RWPE1 (cell line): ENCODE results near the gene SLC24A3.

Experiments used
- CTCF ChIA-PET: fragments of 350-600 bp; sonication (Branson Sonifier 250); formaldehyde crosslinking; extraction: SDS; loops from one replicate; lab custom pipeline; 2021; lab: Yijun Ruan, JAX
- POLR2A ChIA-PET: fragments of 400-600 bp; formaldehyde crosslinking; extraction: SDS; loops from one replicate; lab custom pipeline; 2020; ENCODE audit warnings: antibody characterized with exemption; ENCODE audit not compliant: low non-redundant PET; lab: Yijun Ruan, JAX
- DNase-seq: peaks from one replicate; pipeline ENCODE4 v3.0.0; 2012; ENCODE audit warnings: low spot score
- H3K27ac ChIP-seq: fragments of 450-650 bp; 2 replicates; pipeline ENCODE4 v1.5.1; 2017
- CTCF ChIP-seq: fragments of 450-650 bp; conservative IDR thresholded peaks from 2 replicates; pipeline ENCODE4 v1.5.1; 2017; ENCODE audit warnings: low read depth, mild to moderate bottlenecking

SLC24A3 gene

GRCh38 chr20:19361790-19362189, 149.3 kb downstream of the SLC24A3 start:
- POLR2A ChIA-PET, result no interaction called here
- CTCF ChIA-PET, result no interaction called here
- no peak for DNase-seq
- no peak for TF ChIP-seq CTCF
- H3K27ac ChIP-seq, result no peak overlapping the region

DNA sequence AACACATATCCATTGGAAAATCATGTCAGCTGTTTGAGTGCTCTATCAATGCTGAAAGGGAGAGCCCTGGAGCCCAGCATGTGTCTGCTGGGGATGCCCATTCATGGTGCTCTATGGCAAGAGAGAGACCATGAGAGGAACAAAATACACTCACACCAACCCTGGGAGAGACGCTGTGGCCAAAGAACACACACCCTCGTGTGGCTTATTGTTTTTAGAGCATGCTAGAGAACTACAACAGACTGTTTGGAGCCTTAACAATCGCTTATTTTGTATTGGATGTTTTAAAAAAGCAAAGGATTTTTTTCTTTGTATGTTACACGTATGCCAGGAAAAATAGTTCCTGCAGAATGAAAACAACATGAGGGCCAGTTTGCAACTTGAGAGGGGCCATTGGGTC, 151.0 kb downstream of the SLC24A3 start:
- no peak for DNase-seq
- H3K27ac ChIP-seq, result no peak overlapping the region
- no peak for TF ChIP-seq CTCF
- CTCF ChIA-PET, result interaction anchor here (0.6 kb wide), 1 partner anchor 11 kb away, joined by 4 read pairs; no protein-coding TSS in a partner anchor
- POLR2A ChIA-PET, result no interaction called here

GRCh38 chr20:19367591-19367990, 155.1 kb downstream of the SLC24A3 start:
- CTCF ChIA-PET, result no interaction called here
- POLR2A ChIA-PET, result no interaction called here
- TF ChIP-seq CTCF, result no peak
- no peak overlapping the region for H3K27ac ChIP-seq
- DNase-seq, result no peak

GRCh38 chr20:19368351-19368750, 155.9 kb downstream of the SLC24A3 start:
- no peak for TF ChIP-seq CTCF
- no peak for DNase-seq
- no peak overlapping the region for H3K27ac ChIP-seq
- CTCF ChIA-PET, result no interaction called here
- POLR2A ChIA-PET, result no interaction called here

DNA sequence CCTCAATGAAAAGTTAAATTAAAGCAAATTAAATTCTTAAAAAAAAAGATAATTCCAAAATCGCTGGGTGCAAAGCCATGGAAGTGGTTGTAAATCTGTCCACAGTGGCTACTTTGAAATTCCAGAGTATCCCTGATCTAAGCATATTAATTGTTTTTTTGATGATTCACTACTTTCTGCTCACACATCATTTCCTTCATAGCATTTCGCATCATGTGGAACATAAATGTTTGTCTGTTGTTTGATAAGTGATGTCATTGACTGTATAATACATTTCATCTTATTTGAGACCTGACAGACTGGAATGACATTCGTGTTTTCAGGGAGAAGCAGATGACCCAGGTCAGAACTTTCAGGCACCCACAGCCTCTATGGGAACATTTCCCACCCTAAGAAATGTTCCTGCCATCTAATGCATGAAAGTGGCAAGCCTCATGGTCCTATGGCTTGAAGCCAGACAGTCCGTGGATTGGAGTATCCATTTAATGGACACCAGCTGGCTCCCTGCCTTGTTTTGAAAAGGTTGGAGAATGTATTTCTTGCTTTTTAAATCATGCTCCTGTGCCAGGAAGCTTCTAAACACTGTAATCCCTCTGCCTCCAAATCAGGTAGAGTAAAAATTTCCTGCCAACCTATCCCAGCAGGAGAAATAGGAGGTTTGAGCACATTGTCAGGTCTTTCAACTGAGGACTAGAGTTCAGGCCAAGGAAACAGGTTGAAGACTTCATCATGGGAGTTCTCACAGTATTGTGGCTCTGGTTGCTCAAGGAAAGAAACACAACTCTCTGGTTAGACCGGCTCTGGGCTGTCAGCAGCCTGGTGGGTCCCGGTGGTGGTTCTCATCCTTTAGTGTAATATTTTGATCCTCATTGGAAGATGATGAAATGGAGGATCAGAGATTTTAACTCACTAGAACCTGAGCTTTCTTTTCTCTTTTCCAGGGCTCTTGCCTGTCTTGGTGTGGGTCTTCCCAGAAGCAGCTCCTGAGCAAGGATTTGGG, 157.9 kb downstream of the SLC24A3 start:
- CTCF ChIA-PET, result no interaction called here
- no peak overlapping the region for H3K27ac ChIP-seq
- DNase-seq, result no peak
- POLR2A ChIA-PET, result no interaction called here
- TF ChIP-seq CTCF, result no peak

GRCh38 chr20:19371112-19371511, 158.7 kb downstream of the SLC24A3 start:
- CTCF ChIA-PET, result no interaction called here
- DNase-seq, result no peak
- POLR2A ChIA-PET, result no interaction called here
- no peak overlapping the region for H3K27ac ChIP-seq
- TF ChIP-seq CTCF, result no peak
